T-helper 1 cell treated with Interleukin-12 subunit alpha and Interleukin-12 subunit beta and Interleukin-4 antibody, amounts not matched to agents 30 ng/mL and 1 ng/mL, for 36 hours (primary cell): Measurements from ENCODE around the gene HOGA1. TPM values are rescaled to one million over a fixed set of nuclear protein-coding genes. Genes with fewer than 3 reads are reported as not detected.

Experiments
- intact Hi-C: fragments of 100-400 bp; cut with micrococcal nuclease; formaldehyde crosslinking; loops from one replicate; pipeline ENCODE4 v1.15.1; 2024
- total RNA-seq: library from RNA; stranded (reverse); gene quantifications from 2 replicates; pipeline ENCODE4 v1.2.3, GENCODE V29; 2022

HOGA1 gene
- total RNA-seq, 1 donor from 2014 or later, result not detected

GRCh38 chr10:97578171-97578844, 5.9 kb upstream of the HOGA1 start:
- intact Hi-C loops, result no loop called here

GRCh38 chr10:97580421-97581367, 3.5 kb upstream of the HOGA1 start:
- intact Hi-C loops, result no loop called here

- intact Hi-C loops, result no loop called here
Observed at GRCh38 chr10:97582169-97582568, 2.0 kb upstream of the HOGA1 start.

GRCh38 chr10:97583476-97583875, 713 bp upstream of the HOGA1 start:
- intact Hi-C loops, result no loop called here

GRCh38 chr10:97584798-97585438, 729 bp downstream of the HOGA1 start:
- intact Hi-C loops, result no loop called here

GRCh38 chr10:97585439-97585811, 1.2 kb downstream of the HOGA1 start:
- intact Hi-C loops, result no loop called here

- intact Hi-C loops, result no loop called here
Observed at GRCh38 chr10:97587183-97587582, 3.0 kb downstream of the HOGA1 start.

GRCh38 chr10:97589479-97589878, 5.3 kb downstream of the HOGA1 start, which contains the start of gene C10orf62:
Gene C10orf62, plus strand, starts transcription at chr10:97589721. Its CDS starts 177 bp downstream, at chr10:97589898.
- intact Hi-C loops, result no loop called here

- intact Hi-C loops, result no loop called here
Observed at GRCh38 chr10:97590082-97590747, 6.0 kb downstream of the HOGA1 start.

GRCh38 chr10:97590748-97591495, 6.7 kb downstream of the HOGA1 start:
- intact Hi-C loops, result no loop called here

- intact Hi-C loops, result no loop called here
Observed at GRCh38 chr10:97593421-97593820, 9.2 kb downstream of the HOGA1 start.

- intact Hi-C loops, result no loop called here
Observed at GRCh38 chr10:97596101-97597082, 12.2 kb downstream of the HOGA1 start.

- intact Hi-C loops, result no loop called here
Observed at GRCh38 chr10:97597778-97598177, 13.6 kb downstream of the HOGA1 start.

GRCh38 chr10:97598407-97599271, 14.4 kb downstream of the HOGA1 start:
- intact Hi-C loops, result no loop called here

- intact Hi-C loops, result no loop called here
Observed at GRCh38 chr10:97599272-97599619, 15.1 kb downstream of the HOGA1 start.

- intact Hi-C loops, result no loop called here
Observed at GRCh38 chr10:97600616-97601015, 16.4 kb downstream of the HOGA1 start.

- intact Hi-C loops, result no loop called here
Observed at GRCh38 chr10:97601268-97602215, 17.4 kb downstream of the HOGA1 start.
